ENCODE data around the gene QPRT.
"Not testable (repeated sequence)": the region's sequence is repeated elsewhere in the genome, so short reads cannot be mapped to it uniquely, and the experiment has no call there.

The QPRT gene

DNA sequence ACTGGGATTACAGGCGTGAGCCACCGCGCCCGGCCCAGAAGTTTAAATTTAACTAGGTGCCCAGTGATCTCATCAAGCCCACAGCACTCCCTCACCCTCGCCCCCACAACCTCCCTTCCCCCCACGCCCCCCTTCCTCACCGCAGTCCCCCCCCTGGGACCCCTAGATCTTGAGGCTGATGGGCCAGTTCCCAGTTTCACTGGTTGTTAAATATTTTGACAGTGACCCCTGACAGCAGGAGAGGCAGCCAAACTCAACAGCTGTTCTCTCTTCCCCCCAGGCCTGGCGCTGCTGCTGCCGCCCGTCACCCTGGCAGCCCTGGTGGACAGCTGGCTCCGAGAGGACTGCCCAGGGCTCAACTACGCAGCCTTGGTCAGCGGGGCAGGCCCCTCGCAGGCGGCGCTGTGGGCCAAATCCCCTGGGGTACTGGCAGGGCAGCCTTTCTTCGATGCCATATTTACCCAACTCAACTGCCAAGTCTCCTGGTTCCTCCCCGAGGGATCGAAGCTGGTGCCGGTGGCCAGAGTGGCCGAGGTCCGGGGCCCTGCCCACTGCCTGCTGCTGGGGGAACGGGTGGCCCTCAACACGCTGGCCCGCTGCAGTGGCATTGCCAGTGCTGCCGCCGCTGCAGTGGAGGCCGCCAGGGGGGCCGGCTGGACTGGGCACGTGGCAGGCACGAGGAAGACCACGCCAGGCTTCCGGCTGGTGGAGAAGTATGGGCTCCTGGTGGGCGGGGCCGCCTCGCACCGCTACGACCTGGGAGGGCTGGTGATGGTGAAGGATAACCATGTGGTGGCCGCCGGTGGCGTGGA is 15.6 kb downstream of the QPRT start:
- DNase-seq = no peak

- DNase-seq = not testable (repeated sequence)
Observed at GRCh38 chr16:29695675-29696074, 16.7 kb downstream of the QPRT start.

DNA sequence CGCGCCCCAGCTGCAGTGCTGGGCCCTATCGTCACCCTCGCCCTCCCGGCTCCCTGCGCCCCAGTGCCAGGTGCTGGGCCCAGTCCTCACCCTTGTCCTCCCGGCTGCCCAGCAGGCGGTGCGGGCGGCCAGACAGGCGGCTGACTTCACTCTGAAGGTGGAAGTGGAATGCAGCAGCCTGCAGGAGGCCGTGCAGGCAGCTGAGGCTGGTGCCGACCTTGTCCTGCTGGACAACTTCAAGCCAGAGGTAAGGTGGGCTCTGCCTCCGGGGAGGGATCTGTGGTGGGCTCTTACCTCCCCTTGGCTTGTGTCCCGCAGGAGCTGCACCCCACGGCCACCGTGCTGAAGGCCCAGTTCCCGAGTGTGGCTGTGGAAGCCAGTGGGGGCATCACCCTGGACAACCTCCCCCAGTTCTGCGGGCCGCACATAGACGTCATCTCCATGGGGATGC is 17.9 kb downstream of the QPRT start:
- DNase-seq = no peak

DNA sequence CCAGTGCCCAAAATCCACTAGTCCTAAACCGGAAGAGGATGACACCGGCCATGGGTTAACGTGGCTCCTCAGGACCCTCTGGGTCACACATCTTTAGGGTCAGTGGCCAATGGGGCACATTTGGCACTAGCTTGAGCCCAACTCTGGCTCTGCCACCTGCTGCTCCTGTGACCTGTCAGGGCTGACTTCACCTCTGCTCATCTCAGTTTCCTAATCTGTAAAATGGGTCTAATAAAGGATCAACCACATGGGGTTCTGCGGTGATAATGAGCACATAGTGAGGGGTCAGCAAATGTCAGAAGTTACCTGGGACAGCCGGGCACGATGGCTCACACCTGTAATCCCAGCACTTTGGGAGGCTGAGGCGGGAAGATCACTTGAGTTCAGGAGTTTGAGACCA is 18.4 kb downstream of the QPRT start:
- DNase-seq = no peak

DNA sequence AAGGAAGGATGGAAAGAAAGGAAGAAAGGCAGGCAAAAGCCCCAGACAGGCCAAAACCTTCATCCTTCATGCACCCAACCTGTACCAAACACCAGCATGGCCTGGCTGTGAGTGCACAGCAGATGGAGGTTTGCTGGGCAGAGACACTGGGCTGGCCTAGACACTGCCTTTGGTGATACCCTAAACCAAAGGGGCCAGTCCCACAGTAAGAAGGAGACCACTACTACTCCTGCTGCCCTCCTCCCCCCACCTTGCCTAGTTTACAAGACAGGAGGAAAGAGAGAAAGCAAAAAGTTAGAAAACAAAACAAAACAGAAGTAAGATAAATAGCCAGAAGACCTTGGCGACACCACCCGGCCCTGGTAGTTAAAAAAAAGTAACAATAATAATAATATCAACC is 19.1 kb downstream of the QPRT start:
- no peak for DNase-seq

DNA sequence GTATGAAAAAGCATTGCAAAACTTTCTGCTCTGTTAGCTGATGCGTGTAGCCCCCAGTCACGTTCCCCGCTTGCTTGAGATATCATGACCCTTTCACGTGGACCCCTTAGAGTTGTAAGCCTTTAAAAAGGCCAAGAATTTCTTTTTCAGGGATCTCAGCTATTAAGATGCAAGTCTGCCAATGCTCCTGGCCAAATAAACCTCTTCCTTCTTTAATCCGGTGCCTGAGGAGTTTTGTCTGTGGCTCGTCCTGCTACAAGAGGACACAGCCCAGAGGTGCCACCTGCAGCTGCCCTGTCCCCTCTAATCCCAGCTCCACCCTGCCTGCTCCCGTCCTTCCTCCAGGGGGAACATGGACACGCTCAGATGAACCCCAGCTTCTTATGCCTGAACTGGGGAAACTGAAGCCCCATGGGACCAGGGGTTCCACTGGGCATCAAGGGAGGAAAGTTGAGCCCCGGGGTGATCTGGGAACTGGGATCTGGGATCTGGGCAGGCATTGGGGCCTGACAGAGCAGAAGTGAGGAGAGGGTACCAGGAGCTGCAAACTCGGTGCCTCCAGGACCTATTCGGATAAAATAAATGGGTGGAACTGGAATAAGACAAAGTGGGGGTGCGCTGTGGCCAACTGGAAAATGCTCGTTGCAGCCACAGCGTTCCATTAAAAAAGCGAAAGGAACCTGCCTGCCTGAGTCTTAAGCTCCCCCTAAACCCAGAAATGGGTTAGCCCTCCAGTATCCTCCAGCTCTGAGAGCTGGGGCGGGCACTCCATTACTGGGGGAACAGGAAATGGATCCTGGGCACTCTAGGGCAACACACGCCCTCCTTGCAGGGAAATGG is 19.7 kb downstream of the QPRT start:
- no peak for DNase-seq

DNA sequence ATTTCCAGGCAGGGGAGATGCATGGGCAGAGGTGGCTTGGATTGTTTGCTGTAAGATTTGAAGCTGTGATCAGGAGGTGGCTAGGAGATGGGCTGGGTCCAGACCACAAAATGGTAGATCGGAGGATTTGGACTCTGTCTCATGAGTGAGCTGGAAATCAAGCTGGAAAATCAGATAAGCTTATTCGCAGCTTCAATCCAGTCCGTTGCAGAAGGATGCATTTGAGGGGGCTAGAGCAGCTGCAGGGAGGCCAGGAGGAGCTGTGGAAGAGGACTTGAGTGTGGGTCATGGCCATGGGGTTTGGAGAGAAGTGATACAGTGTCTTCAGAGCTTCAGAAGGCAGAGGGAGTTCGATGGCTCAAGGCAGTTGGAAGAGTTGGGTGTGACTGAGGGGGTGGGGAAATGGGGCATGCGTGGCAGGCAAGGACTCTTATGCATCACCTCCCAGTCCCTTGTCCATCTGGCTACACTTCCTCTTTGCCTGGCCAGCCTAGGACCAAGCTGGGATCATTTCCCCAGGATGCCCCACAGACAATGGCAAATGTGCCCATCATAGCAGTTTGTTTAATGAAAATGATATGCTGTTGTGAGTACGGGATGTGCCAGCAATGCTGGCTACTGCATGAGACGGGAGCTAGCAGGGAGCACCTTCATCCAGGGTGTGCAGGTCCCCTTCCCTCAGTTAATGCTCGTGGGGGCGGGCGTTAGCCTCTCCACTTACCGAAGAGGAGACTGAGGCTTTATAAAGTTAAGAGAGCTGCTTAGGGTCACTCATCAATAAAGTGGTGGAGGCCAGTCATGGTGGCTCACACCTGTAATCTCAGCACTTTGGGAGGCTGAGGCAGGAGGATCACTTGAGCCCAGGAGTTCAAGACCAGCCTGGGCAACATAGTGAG is 20.6 kb downstream of the QPRT start:
- peak; percentile 32 for DNase-seq

DNA sequence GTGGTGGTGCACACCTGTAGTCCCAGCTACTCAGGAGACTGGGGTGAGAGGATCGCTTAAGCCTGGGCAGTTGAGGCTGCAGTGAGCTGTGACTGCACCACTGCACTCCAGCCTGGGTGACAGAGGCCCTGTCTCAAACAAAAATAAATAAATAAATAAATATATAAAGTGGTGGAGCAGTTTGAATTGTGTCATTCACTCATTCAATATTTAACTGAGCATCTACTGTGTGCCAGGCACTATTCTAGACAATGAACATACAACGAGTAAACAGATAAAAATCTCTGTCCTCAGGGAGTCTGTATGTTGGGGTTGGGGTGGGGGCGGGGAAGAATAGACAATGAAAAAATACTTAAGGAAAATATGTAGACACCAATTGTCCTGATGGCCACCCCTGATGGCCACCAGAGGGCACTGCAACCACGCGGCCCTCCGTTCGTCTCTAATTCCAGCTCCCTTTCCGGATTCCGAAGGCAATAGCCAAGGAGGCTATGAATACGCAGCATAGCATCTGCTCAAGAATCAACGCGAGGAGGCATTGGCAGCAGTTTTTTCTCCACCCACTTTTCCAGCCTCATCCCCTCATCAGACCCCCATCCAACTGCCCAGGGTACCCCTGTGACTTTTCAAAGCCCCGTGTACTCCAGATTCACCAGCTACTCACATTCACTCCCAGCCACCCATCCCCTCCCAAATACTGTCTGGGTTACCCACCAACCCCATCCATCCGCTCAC is 21.4 kb downstream of the QPRT start:
- DNase-seq = peak; percentile 85

DNA sequence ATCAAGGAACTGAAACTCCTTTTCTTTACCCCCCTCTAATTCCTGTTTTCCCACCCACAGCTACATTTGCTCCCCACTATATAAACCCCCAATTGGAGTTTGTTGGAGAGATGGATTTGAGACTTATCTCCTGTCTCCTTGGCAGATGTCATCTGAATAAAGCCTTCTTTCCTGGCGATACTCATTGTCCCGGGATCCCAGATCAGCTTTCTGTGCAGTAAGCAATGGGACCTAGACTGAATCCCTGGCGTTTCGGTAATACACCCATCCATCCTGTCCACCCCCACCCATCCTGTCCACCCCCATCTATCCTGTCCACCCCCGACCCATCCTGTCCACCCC is 22.2 kb downstream of the QPRT start:
- no peak for DNase-seq

DNA sequence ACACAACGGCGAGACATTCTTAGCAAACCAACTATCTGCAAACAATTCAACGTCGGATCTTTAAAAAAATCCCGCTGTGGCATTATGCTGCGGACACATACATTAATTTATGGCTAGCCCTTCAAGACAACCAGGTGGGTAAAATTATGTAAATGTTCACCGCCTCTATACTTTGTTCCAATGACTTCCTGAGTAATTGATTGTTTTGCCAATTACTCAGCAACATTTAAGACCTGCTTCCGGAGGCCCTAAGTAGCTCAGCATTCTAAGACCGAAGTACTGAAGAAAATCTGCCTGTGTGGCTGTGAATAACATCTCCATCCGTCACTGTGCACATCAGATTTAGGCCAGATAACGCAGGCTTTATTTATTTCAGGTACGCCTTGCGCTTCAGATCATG is 23.3 kb downstream of the QPRT start:
- DNase-seq = no peak

DNA sequence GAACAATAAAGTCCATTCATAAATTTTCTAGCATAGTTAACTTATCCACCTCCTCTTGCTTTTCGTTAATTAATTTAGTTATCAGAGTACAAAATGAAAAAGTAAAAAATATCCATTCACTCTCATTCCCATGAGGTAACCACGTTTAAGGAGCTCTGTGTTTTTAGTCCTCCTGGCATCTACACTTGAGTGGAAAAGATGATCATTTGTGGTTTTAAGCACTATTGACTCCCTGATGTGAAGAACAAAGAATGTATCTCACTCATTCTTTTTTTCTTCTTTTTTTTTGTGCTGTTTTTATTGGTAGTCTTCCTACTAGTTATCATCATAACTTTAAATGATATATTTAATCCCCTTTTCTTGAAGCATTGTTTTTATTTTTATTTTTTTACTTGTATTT is 26.1 kb downstream of the QPRT start:
- no peak for DNase-seq

DNA sequence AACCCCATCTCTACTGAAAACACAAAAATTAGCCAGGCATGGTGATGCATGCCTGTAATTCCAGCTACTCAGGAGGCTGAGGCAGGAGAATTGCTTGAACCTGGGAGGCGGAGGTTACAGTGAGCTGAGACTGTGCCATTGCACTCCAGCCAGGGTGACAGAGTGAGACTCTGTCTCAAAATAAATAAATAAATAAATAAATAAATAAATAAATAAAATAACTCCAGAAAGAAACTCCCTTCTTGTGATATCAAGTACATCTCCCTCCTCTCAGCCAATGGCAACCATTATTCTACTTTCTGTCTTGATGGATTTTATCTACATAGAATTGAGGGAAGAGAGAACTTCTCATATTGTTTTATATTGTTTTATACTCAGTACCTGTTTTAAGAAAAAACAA is 28.2 kb downstream of the QPRT start:
- DNase-seq = not testable (repeated sequence)

DNA sequence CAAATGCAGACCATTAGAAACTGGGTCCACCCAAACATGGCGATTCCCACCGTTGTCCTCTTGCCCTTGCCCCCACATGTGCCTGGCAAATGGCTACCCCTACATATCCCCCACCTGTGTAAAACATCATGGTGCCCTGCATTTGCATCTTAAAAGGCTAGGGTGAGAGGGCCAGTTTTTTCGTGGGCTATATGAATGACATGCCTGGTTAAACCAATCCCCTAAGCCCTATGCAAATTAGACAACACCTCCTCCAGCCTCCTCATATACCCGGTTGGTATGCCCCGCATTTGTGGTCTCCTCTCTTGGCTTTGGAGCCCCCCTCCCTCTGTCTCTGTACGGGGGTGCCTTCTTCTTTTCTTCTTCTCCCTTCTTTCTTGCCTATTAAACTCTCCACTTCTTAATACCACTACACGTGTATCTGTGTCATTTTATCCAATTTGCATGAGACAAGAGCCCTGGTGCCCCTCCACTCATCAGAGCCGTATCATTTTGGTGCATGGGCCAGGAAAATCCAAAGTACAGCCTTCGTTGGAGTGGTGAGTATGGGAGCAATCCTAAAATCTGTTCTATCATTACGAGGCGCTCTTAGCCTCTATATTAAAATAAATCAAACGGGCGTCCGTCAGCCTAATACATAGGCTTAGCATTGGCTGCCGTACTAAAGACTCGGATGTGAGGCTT is 30.1 kb downstream of the QPRT start:
- no peak for DNase-seq

GRCh38 chr16:29709657-29710056 is 30.7 kb downstream of the QPRT start:
- DNase-seq = not testable (repeated sequence)

DNA sequence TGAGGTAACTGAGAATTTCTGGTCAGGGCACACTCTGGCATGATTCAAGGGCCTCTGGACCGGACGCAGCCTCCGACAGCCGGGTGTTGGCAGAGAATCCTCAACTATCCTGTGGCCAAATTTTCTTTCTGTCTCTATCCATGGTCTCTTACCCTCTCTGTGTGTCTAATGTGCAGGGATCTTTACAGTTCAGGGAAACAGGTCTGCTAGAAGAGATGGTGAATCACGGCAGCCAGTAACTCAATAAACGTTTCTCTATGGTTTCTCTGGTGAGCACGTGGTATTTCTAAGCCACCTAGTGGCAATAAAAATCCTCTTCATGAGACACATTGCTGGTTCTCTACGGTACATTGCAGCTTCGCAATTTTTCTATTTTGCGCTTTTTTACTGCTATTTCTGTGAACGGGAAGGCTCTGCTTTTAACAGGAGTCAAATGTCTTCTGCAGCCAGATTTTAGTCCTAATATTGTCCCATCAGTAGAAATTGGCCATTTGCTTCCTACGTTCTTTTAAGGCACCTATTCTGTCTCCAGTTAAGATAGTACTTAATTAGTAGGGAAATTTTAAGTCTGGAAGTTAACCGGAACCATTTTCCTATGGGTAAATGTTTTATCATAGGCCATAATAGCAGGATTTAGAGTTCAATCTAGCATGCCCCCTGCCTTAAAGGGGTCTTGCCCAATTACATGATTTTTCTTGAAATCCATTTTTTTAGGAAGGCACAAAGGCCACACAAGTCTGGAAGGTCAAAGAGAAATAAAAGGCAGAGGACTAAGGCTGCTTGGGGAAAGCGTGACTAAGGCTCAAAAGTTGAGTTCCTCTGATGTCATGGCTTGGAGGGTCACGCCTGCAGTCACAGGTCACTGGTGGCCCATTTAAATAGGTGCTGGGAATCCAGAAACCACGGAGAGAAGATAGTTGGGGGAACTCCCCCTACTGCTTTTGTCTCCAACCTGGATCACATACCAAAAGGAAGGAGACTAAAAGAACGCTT is 31.5 kb downstream of the QPRT start:
- DNase-seq = peak; percentile 79

DNA sequence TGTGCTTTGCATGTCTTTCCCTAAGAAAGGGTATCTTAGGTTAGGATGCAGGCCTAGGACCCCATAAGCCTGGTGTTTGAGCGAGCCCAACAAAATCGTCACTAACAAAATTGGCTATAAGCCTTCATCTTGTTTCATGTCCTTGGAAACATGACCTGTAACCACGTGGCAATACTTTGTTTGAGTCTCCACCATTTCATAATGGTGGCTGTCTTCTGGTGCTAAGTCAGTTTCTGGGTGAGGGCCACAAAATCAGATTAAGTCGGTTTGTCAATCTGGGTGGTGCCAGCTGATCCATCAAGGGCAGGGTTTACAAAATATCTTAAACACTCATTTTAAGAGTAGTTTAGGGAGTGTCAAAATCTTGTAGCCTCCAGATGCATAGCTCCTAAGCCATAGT is 33.8 kb downstream of the QPRT start:
- no peak for DNase-seq

GRCh38 chr16:29714396-29714795 is 35.4 kb downstream of the QPRT start:
- no peak for DNase-seq

DNA sequence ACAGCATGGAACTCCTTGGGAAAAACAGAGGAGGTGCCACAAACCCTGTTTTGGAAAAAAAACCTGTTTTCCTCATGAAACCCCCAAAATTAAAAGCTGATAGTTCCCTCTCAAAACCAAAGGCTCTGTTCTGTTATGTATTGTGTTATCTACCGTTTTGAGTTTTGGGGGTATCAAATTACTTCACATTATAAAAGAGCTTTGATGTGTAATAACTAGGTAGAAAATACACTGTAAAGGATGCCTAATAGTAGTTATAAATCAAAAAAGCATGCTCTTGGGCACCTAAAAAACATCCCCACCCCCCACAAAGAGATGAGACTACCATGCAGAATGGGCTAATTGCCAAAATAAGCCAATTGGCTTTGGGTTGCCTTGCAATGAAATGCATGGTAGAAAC is 36.0 kb downstream of the QPRT start:
- DNase-seq = no peak

DNA sequence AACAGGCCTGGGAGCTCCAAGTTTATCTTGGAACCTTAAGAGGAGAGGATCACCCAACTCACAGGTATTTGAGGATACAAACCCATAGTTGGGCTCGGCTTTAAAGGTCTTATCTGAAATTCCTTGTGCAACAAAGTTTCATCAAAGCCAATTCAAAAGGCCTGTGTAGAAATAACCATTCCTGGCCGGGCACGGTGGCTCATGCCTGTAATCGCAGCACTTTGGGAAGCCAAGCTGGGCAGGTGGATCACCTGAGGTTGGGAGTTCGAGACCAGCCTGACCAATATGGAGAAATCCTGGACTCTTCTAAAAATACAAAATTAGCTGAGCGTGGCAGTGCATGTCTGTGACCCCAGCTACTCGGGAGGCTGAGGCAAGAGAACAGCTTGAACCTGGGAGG is 38.1 kb downstream of the QPRT start:
- no peak for DNase-seq

DNA sequence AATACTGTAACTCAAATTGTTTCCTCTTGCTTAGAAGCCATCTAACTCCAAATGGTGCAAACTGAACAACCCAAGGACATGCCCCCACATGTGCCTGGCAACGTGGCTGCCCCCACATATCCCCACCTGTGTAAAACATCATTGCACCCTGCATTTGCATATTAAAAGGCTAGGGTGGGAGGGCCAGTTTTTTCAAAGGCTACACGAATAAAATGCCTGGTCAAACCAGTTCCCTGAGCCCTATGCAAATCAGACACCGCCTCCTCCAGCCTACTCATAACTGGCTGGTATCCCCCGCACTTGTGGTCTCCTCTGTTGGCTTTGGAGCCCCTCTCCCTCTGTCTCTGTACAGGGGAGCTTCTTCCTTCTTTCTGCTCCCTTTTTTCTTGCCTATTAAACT is 40.1 kb downstream of the QPRT start:
- DNase-seq = no peak

GRCh38 chr16:29720703-29721102 is 41.7 kb downstream of the QPRT start:
- no peak for DNase-seq

Measured in hematopoietic multipotent progenitor cell treated with erythropoietin and hydrocortisone succinate and interleukin-3 and kit ligand, for 8 days (in vitro differentiated cells).